Right atrium auricular region (tissue), 2 donors: ENCODE data around the gene JAKMIP1. TPM values are rescaled to one million over a fixed set of nuclear protein-coding genes. Genes with fewer than 3 reads are reported as not detected.

Source experiments
- DNase-seq: peaks from one replicate; pipeline ENCODE4 v3.0.0-alpha.2; 2019; ENCODE audit warnings: low spot score
- H3K27ac ChIP-seq, 2 donors: fragments of 200-600 bp; sonication (generic); 1 replicate in 1 of 2; 2 replicates in 1 of 2; pipeline ENCODE4 v1.5.1; 2016 to 2019
- H3K27me3 ChIP-seq, 2 donors: fragments of 200-600 bp; sonication (generic); one replicate each; pipeline versions ENCODE4 v1.5.1 to v1.6.0; 2017 to 2019
- H3K36me3 ChIP-seq: fragments of 200-600 bp; sonication (generic); one replicate; pipeline ENCODE4 v1.5.1; 2016
- H3K4me1 ChIP-seq, 2 donors: fragments of 200-600 bp; sonication (generic); one replicate each; pipeline versions ENCODE4 v1.5.1 to v1.6.0; 2017 to 2019
- H3K4me3 ChIP-seq, 2 donors: fragments of 200-600 bp; sonication (generic); 1 replicate in 1 of 2; 2 replicates in 1 of 2; pipeline ENCODE4 v1.5.1; 2017 to 2019; ENCODE audit warnings: mild to moderate bottlenecking in 1 of 2, moderate library complexity in 1 of 2
- H3K9me3 ChIP-seq, 2 donors: fragments of 200-600 bp; sonication (generic); one replicate each; pipeline ENCODE4 v1.5.1; 2019
- CTCF ChIP-seq, 2 donors: fragments of 200-600 bp; sonication (generic); IDR thresholded peaks; one replicate each; pipeline ENCODE4 v1.5.1; 2019; ENCODE audit warnings: antibody characterized with exemption in 2 of 2
- total RNA-seq, 2 donors: library from RNA; depleted of rRNA; stranded (reverse); fragments of >200 nt; gene quantifications; one replicate each; pipeline ENCODE4 v1.1.0, GENCODE V29; 2016

Gene JAKMIP1
- total RNA-seq, 2 donors from 2014 or later = 0.30 to 0.59 TPM

GRCh38 chr4:6095897-6096296, 104.5 kb downstream of the JAKMIP1 start:
- Histone ChIP-seq H3K27me3 (no peaks in the 10 kb centered on the region), H3K4me3 (no peak overlapping the region), H3K36me3 (no peaks in the 10 kb centered on the region), H3K27ac (no peak overlapping the region), H3K9me3 (no peaks in the 10 kb centered on the region), H3K4me1 (no peaks in the 10 kb centered on the region)
- no peak for DNase-seq
- TF ChIP-seq CTCF (IDR thresholded peaks at IDR 0.05) = no peak

- Histone ChIP-seq H3K4me1 (no peaks in the 10 kb centered on the region), H3K27ac (no peak overlapping the region), H3K9me3 (no peaks in the 10 kb centered on the region), H3K4me3 (no peak overlapping the region), H3K36me3 (no peaks in the 10 kb centered on the region), H3K27me3 (no peaks in the 10 kb centered on the region)
- DNase-seq = no peak
- TF ChIP-seq CTCF (IDR thresholded peaks at IDR 0.05) = no peak
Observed at GRCh38 chr4:6095023-6095752, 105.2 kb downstream of the JAKMIP1 start.

- Histone ChIP-seq H3K4me1 (no peaks in the 10 kb centered on the region), H3K9me3 (no peaks in the 10 kb centered on the region), H3K36me3 (no peaks in the 10 kb centered on the region), H3K27me3 (no peaks in the 10 kb centered on the region), H3K4me3 (no peak overlapping the region), H3K27ac (no peak overlapping the region)
- no peak for TF ChIP-seq CTCF (IDR thresholded peaks at IDR 0.05)
- DNase-seq = no peak
Observed at GRCh38 chr4:6093671-6094070, 106.7 kb downstream of the JAKMIP1 start.

GRCh38 chr4:6092971-6093370, 107.4 kb downstream of the JAKMIP1 start:
- H3K27me3 ChIP-seq = no peaks in the 10 kb centered on the region
- no peak for TF ChIP-seq CTCF (IDR thresholded peaks at IDR 0.05)

GRCh38 chr4:6092131-6092530, 108.2 kb downstream of the JAKMIP1 start:
- H3K36me3 ChIP-seq = no peaks in the 10 kb centered on the region
- no peak overlapping the region for H3K27ac ChIP-seq
- TF ChIP-seq CTCF (IDR thresholded peaks at IDR 0.05) = no peak
- no peak overlapping the region for H3K4me3 ChIP-seq
- no peaks in the 10 kb centered on the region for H3K9me3 ChIP-seq
- DNase-seq = no peak
- H3K4me1 ChIP-seq = no peaks in the 10 kb centered on the region
- H3K27me3 ChIP-seq = no peaks in the 10 kb centered on the region

More at GRCh38 chr4:6092971-6093370, 107.4 kb downstream of the JAKMIP1 start:
- Histone ChIP-seq H3K9me3 (no peaks in the 10 kb centered on the region), H3K36me3 (no peaks in the 10 kb centered on the region), H3K4me3 (no peak overlapping the region), H3K4me1 (no peaks in the 10 kb centered on the region), H3K27ac (no peak overlapping the region)
- DNase-seq = no peak

- no peak overlapping the region for H3K4me3 ChIP-seq
- no peak overlapping the region for H3K27ac ChIP-seq
- H3K36me3 ChIP-seq = no peaks in the 10 kb centered on the region
- H3K27me3 ChIP-seq = no peaks in the 10 kb centered on the region
- no peaks in the 10 kb centered on the region for H3K4me1 ChIP-seq
- no peak for DNase-seq
- no peak for TF ChIP-seq CTCF (IDR thresholded peaks at IDR 0.05)
- no peaks in the 10 kb centered on the region for H3K9me3 ChIP-seq
Observed at GRCh38 chr4:6090931-6091330, 109.4 kb downstream of the JAKMIP1 start.
